K562 (cell line): ENCODE measurements around the gene SH3GLB2. TPM values are rescaled to one million over a fixed set of nuclear protein-coding genes. Genes with fewer than 3 reads are reported as not detected.

Experiments
- ATAC-seq: fragments of 200-7000 bp; cut with Tn5 transposase; 3 replicates; pipeline ENCODE4 v1.9.1; 2020; ENCODE audit warnings: moderate library complexity
- BruUV-seq: library from RNA; stranded (reverse); fragments of 400-500 nt; replicated peaks from 2 replicates; lab custom pipeline; 2021; lab: Mats Ljungman, UMichigan
- CTCF ChIA-PET: fragments of 300-600 bp; formaldehyde crosslinking; extraction: SDS; loops from one replicate; lab custom pipeline; 2021; ENCODE audit warnings: low intra/inter-chr PET ratio; lab: Yijun Ruan, JAX
- POLR2A ChIA-PET: fragments of 300-600, 350-650 bp; sonication (Branson Sonifier 250); formaldehyde crosslinking; extraction: SDS; loops from one replicate; lab custom pipeline; 2021; ENCODE audit warnings: antibody characterized with exemption, inconsistent platforms; lab: Yijun Ruan, JAX
- DNase-seq, 4 experiments: peaks; one replicate each; pipeline versions ENCODE4 v3.0.0 to v3.0.0-alpha.2; 2011 to 2018; ENCODE audit warnings: low spot score in 3 of 4, mixed read lengths in 3 of 4; ENCODE audit errors: extremely low read depth in 1 of 4
- FAIRE-seq: peaks from 2 replicates; lab custom pipeline; 2011; peaks lifted over from hg19 to GRCh38; lab: Jason Lieb, UNC
- H2AFZ ChIP-seq: 2 replicates; pipeline ENCODE4 v1.6.0; 2011; ENCODE audit warnings: low read depth, low read length, control low read depth, inconsistent platforms
- H3K27ac ChIP-seq: fragments of 200-600 bp; 3 replicates; pipeline ENCODE4 v1.8.0; 2011; ENCODE audit warnings: low read depth, mild to moderate bottlenecking, control low read depth, inconsistent platforms, low read length, moderate library complexity, mixed read lengths; ENCODE audit errors: extremely low read depth
- H3K27me3 ChIP-seq, 2 experiments: fragments of 300-600 bp in 1 of 2; 2 replicates in 1 of 2; 3 replicates in 1 of 2; pipeline versions ENCODE4 v1.6.0 to v1.8.0; 2011; ENCODE audit warnings: inconsistent platforms in 2 of 2, low read length in 2 of 2, mild to moderate bottlenecking in 1 of 2, mixed read lengths in 1 of 2, moderate library complexity in 1 of 2; ENCODE audit not compliant: control insufficient read depth in 2 of 2, insufficient read depth in 2 of 2
- H3K36me3 ChIP-seq: fragments of 300-600 bp; 3 replicates; pipeline ENCODE4 v1.8.0; 2011; ENCODE audit warnings: mild to moderate bottlenecking, low read length, inconsistent platforms; ENCODE audit not compliant: control insufficient read depth, insufficient read depth
- H3K4me1 ChIP-seq, 2 experiments: fragments of 200-600 bp in 1 of 2; replicated peaks in 1 of 2; 2 replicates in 1 of 2; 3 replicates in 1 of 2; pipeline versions ENCODE4 v1.5.1 to v1.8.0; 2011; ENCODE audit warnings: inconsistent platforms in 2 of 2, low read length in 2 of 2, mild to moderate bottlenecking in 1 of 2, mixed read lengths in 1 of 2, moderate library complexity in 1 of 2; ENCODE audit not compliant: control insufficient read depth in 2 of 2, insufficient read depth in 2 of 2
- H3K4me2 ChIP-seq: 2 replicates; pipeline ENCODE4 v1.6.1; 2011; ENCODE audit warnings: low read length, control low read depth, inconsistent platforms, mixed read lengths; ENCODE audit not compliant: insufficient read depth
- H3K4me3 ChIP-seq: fragments of 200-600 bp; sonication (generic), shearing (Covaris generic); 2 replicates; pipeline ENCODE4 v1.5.1; 2016; ENCODE audit warnings: control low read depth, inconsistent platforms
- H3K79me2 ChIP-seq: fragments of 200-600 bp; 3 replicates; pipeline ENCODE4 v1.8.0; 2011; ENCODE audit warnings: low read length, inconsistent platforms; ENCODE audit not compliant: control insufficient read depth, insufficient read depth
- H3K9ac ChIP-seq, 2 experiments: 2 replicates each; pipeline versions ENCODE4 v1.6.0 to v1.6.1; 2011; ENCODE audit warnings: low read depth in 2 of 2, low read length in 2 of 2, control low read depth in 1 of 2, inconsistent platforms in 1 of 2, mild to moderate bottlenecking in 1 of 2, mixed read lengths in 1 of 2; ENCODE audit not compliant: insufficient read depth in 1 of 2
- H3K9me1 ChIP-seq: one replicate; pipeline ENCODE4 v1.6.0; 2011; ENCODE audit warnings: inconsistent platforms, mild to moderate bottlenecking, low read length, moderate library complexity; ENCODE audit not compliant: control insufficient read depth, insufficient read depth
- H3K9me3 ChIP-seq: replicated peaks from 2 replicates; pipeline ENCODE4 v1.5.1; 2011; ENCODE audit warnings: low read depth, low read length, inconsistent platforms; ENCODE audit not compliant: control insufficient read depth, insufficient read depth
- H4K20me1 ChIP-seq: replicated peaks from 2 replicates; pipeline ENCODE4 v1.6.1; 2011; ENCODE audit warnings: low read length, inconsistent platforms, mixed read lengths; ENCODE audit not compliant: control insufficient read depth, insufficient read depth
- FOXA3 ChIP-seq, 2 experiments: fragments of 450-650 bp in 1 of 2; sonication (generic) in 1 of 2; formaldehyde crosslinking; IDR thresholded peaks in 1 of 2; conservative IDR thresholded peaks in 1 of 2; 2 replicates each; pipeline versions ENCODE4 v1.4.0 to v1.8.0; 2020 to 2022; ENCODE audit warnings: mild to moderate bottlenecking in 2 of 2, missing genetic modification reagents in 1 of 2
- HINFP ChIP-seq: fragments of 450-650 bp; conservative IDR thresholded peaks from 2 replicates; pipeline ENCODE4 v1.6.1; 2016; ENCODE audit warnings: missing genetic modification characterization, low read depth, mild to moderate bottlenecking, control low read depth, missing compliant biosample characterization
- JUN ChIP-seq, 2 experiments: sonication (generic) in 1 of 2; formaldehyde crosslinking in 1 of 2; IDR thresholded peaks; 2 replicates each; pipeline versions ENCODE4 v1.6.1 to v1.8.0; 2012 to 2022; ENCODE audit warnings: borderline replicate concordance in 2 of 2, mild to moderate bottlenecking in 2 of 2, improper control_type of control experiment in 1 of 2, low read depth in 1 of 2, low read length in 1 of 2, missing genetic modification reagents in 1 of 2
- JUND ChIP-seq, 2 experiments: IDR thresholded peaks; 2 replicates in 1 of 2; 3 replicates in 1 of 2; pipeline ENCODE4 v1.6.1; 2011; ENCODE audit warnings: borderline replicate concordance in 2 of 2, low read depth in 2 of 2, low read length in 2 of 2, improper control_type of control experiment in 1 of 2, missing biosample characterization in 1 of 2, missing genetic modification characterization in 1 of 2, missing genetic modification reagents in 1 of 2
- RHOXF2B ChIP-seq: fragments of 250-450 bp; sonication (Bioruptor Pico); conservative IDR thresholded peaks from 2 replicates; pipeline ENCODE4 v1.5.1; 2021
- SNRNP70 ChIP-seq: fragments of 200-400 bp; formaldehyde crosslinking; optimal IDR thresholded peaks from 2 replicates; pipeline ENCODE3; 2017; ENCODE audit warnings: low read depth, low read length
- ZKSCAN3 ChIP-seq: fragments of 250-450 bp; sonication (Bioruptor Pico); IDR thresholded peaks from 2 replicates; pipeline ENCODE4 v1.4.0; 2020
- ZNF449 ChIP-seq: fragments of 250-450 bp; sonication (Bioruptor Pico); IDR thresholded peaks from 2 replicates; pipeline ENCODE4 v1.8.0; 2022; ENCODE audit warnings: moderate library complexity, mild to moderate bottlenecking, inconsistent platforms
- WGBS: fragments of 100-300 bp; shearing (Covaris generic); methylation state at CpG from one replicate; pipeline ENCODE4 v1.1.6; 2016; ENCODE audit warnings: low coverage, mixed read lengths; ENCODE audit not compliant: insufficient coverage; ENCODE audit errors: missing lambda C conversion rate; 5-methylcytosine and 5-hydroxymethylcytosine counted together
- in situ Hi-C: fragments of 300-500 bp; cut with MboI; formaldehyde crosslinking; loops from 4 replicates; pipeline ENCODE4 v1.15.0; 2018; ENCODE audit warnings: inconsistent platforms, mixed read lengths
- intact Hi-C: fragments of 100-400 bp; cut with micrococcal nuclease; formaldehyde crosslinking; loops from 2 replicates; pipeline ENCODE4 v1.14.2; 2022
- polyA plus RNA-seq, 8 experiments: library from polyadenylated mRNA; depleted of rRNA in 4 of 8; stranded (reverse) in 5 of 8; unstranded in 3 of 8; fragments of >200 nt; fragmentation: Nextera tagmentation in 2 of 8; fragmentation: Illumina TruSeq in 1 of 8; extraction: Ambion mirVana in 2 of 8; extraction: Trizol in 1 of 8; gene quantifications; 2 replicates each; pipeline versions ENCODE4 v1.2.1 to v1.2.3, GENCODE V29; 2011 to 2014; ENCODE audit warnings: inconsistent platforms in 1 of 8, missing spikeins in 1 of 8
- total RNA-seq, 7 experiments: library from RNA; depleted of rRNA in 6 of 7; stranded (reverse); fragments of >200 nt in 6 of 7; fragmentation: Illumina TruSeq in 2 of 7; extraction: Trizol in 2 of 7; gene quantifications; 2 replicates each; pipeline versions ENCODE4 v1.2.1 to v1.2.3, GENCODE V29; 2011 to 2021; ENCODE audit warnings: low replicate concordance in 1 of 7
- TF ChIP-seq, protein P1 (sequence below): fragments of 250-450 bp; sonication (Bioruptor Pico); IDR thresholded peaks from 2 replicates; pipeline ENCODE4 v1.5.0; 2020; ENCODE audit warnings: mild to moderate bottlenecking

Gene SH3GLB2
- total and polyA plus RNA-seq, 9 of the 15 experiments (the other 6 are each of a cell fraction or from before 2014, with no cell fraction given): 0.20 to 118 (median 58.8) TPM

DNA sequence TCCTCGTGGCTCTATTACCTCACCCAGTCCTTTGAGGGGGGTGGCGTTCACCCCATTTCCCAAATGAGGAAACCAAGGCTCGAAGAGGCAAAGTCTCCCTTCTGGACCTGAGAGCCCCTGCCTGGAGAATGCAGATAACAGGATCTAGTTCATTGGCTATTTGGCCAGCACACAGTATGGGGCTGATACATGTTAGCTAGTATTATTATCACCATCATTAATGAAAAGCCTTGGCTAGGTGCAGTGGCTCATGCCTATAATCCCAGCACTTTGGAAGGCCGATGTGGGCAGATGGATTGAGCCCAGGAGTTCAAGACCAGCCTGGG lies 4.3 kb downstream of the SH3GLB2 start:
- Histone ChIP-seq H3K4me2 (peak overlapping the region; percentile 65), H3K4me3 (no peak overlapping the region), H3K9ac (peak overlapping the region; percentile 63 to 71; a peak in 3 of 4 replicates), H3K79me2 (peaks cover 62% of the 10 kb centered on the region), H4K20me1 (no peaks in the 10 kb centered on the region), H3K27me3 (no peaks in the 10 kb centered on the region), H2AFZ (no peak overlapping the region), H3K27ac (peak overlapping the region; percentile 76), H3K36me3 (peaks cover 25% of the 10 kb centered on the region; the same call in 1 of the 3 replicates), H3K9me3 (no peaks in the 10 kb centered on the region), H3K9me1 (peaks cover 8% of the 10 kb centered on the region), H3K4me1 (peaks cover 42 to 68% of the 10 kb centered on the region in 2 experiments)
- DNase-seq (no peak), ATAC-seq (peak; percentile 3), FAIRE-seq (no peak)
- in situ Hi-C loops: no loop called here
- no TSS peak for BruUV-seq
- 9% methylated on average over 4 of the region's 4 CpGs for WGBS
- CTCF ChIA-PET: no interaction called here
- POLR2A ChIA-PET: interaction anchor here (0.5 to 3.0 kb wide), 5 partner anchors 11 to 150 kb away, joined by 3 to 15 read pairs (median 4); no protein-coding TSS in a partner anchor
- intact Hi-C loops: no loop called here
- TF ChIP-seq FOXA3 (CRISPR knock-in tag; conservative IDR thresholded peaks at IDR 0.05 in 1 of 2, IDR thresholded peaks at IDR 0.05 in 1 of 2) (no peak), RHOXF2B (CRISPR knock-in tag) (no peak), JUN (IDR thresholded peaks at IDR 0.05; ENCODE audit: borderline replicate concordance, low read depth, low read length) (no peak), JUN (CRISPR knock-in tag; IDR thresholded peaks at IDR 0.05; ENCODE audit: borderline replicate concordance) (no peak), JUND (IDR thresholded peaks at IDR 0.05; ENCODE audit: borderline replicate concordance, low read depth, low read length) (no peak), JUND (tag; IDR thresholded peaks at IDR 0.05; ENCODE audit: borderline replicate concordance, low read depth, low read length) (no peak), SNRNP70 (no peak), HINFP (tag) (no peak), ZKSCAN3 (CRISPR knock-in tag) (no peak), ZNF449 (no peak)
- TF ChIP-seq, protein P1, sequence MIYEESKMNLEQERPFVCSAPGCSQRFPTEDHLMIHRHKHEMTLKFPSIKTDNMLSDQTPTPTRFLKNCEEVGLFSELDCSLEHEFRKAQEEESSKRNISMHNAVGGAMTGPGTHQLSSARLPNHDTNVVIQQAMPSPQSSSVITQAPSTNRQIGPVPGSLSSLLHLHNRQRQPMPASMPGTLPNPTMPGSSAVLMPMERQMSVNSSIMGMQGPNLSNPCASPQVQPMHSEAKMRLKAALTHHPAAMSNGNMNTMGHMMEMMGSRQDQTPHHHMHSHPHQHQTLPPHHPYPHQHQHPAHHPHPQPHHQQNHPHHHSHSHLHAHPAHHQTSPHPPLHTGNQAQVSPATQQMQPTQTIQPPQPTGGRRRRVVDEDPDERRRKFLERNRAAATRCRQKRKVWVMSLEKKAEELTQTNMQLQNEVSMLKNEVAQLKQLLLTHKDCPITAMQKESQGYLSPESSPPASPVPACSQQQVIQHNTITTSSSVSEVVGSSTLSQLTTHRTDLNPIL (CRISPR knock-in tag): no peak
